ENCODE data around the gene RIMS3.
"Not testable (repeated sequence)": the region's sequence is repeated elsewhere in the genome, so short reads cannot be mapped to it uniquely, and the experiment has no call there.

Gene RIMS3

DNA sequence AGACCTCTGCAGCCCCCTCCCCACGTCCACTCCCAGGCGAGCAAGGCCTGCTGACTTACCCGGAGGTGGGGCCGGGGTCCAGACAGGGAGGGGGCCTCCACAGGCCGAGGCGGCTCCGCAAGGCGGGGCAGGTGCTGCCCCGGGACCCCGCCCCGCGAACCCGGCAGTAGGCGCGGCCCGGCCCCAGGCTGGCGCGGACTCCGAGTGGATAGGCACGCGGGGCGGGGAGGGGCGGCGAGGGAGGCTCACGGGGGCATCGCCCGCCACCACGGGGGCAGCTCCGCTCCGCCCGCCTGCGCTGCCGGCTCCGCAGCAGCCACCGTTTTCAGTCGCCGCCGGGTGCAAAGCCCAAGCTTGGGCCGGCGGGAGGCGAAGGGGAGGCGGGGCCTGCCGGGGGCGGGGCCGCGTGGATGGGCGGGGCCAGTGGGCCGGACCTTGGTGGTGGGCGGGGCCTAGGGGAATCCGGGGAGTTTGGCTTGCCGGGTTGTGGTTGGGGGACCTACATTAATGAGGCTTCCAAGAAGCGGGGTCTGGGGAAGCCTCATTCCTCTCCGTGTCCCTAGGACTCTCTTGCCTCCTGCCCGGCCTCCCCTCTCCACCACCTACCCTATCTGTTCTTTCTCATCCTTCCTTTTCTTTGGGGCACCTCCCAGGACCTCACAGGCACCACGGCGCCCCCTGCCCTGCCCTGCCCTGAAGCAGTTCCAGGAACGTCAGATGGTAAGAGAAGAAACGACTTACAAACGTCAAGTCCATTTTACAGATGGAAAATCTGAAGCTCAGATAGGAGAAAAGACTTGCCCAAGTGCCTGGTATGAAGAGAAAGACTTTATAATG lies at the start of gene RIMS3:
RIMS3 (minus strand) TSS at position 348 of the 837 bp plus-strand sequence. CDS start 23,757 bp downstream, outside the sequence.
- peak; percentile 81 to 88 for DNase-seq

DNA sequence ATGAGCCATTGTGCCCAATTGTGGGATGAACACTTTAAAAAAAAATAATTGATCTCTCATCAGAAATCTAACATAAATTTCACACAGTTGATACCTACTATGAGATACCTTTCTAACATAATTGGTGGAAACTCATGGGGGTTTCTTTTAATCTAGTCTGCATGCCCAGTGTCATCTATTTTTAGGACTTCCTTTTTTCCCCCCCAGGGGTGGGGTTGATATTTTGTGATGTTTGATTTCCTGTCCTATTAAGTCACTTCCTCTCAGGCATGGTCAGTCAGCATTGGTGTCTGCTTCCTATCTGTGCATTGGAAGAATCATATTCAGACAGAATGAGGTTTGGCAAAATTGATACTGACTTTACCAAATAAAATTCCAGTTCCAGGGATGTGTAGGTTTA lies 47.5 kb upstream of the RIMS3 start:
- peak; percentile 63 to 76 for DNase-seq

DNA sequence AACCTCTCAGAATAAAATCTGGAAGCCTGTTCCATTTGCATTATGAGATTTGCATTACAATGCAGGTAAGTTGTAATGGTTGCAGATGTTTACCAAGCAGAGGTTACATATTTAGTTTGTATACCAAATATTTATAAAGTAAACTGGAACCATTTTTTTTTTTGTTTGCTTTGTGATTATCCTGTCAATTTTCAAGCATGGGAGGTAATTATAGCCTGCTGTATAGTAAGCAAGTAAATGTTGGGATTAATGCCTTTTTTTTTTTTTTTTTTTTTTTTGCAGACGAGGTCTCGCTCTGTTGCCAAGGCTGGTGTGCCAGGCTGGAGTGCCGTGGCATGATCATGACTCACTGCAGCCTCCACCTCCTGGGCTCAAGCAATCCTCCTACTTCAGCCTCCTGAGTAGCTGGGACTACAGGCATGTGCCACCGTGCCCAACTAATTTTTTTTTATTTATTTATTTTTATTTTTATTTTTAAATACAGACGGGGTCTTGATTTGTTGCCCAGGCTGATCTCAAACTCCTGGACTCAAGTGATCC lies 47.0 kb upstream of the RIMS3 start:
- DNase-seq = no peak

DNA sequence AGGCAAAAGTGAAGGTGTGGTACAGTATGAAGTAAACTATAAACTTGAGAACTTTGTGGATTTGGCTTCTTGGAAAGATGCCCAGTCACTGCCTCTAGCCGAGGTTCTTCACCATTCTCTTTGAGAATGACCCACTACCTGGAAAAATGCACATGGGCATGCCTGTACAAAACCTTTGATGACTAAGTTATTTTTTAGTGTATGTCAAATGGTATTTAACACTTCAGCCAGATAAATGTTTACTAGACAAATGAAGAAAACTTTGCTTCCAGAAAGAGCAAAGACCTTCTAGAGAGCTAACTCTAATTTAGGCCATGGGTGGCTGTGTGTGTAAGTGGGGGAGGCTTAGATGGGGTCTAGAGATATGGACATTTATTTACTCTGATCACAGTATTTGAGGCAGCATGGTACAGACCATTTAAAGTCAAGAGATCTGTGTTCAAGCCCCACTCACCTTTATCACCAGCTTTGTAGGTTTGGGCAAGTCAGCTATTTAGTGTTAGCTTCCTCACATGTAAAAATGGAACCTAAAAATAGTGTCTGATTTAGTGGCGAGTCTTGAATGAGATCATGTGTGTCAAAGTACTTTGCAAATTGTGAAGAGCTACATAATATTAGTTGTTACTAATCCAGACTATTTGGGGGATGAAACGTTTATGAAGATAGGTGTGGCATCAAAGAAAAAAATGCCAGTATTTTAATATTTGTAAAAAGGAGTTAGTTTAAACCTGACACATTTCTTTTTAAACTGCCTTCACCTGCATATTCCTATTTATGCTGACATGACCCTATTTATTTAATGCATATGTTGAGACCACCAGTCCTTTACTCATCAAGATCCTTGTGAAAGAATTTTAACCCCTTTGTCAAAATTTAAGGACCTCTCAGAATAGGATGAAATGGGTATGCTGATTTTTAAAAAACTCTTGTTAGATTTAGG lies 46.3 kb upstream of the RIMS3 start:
- DNase-seq = no peak

DNA sequence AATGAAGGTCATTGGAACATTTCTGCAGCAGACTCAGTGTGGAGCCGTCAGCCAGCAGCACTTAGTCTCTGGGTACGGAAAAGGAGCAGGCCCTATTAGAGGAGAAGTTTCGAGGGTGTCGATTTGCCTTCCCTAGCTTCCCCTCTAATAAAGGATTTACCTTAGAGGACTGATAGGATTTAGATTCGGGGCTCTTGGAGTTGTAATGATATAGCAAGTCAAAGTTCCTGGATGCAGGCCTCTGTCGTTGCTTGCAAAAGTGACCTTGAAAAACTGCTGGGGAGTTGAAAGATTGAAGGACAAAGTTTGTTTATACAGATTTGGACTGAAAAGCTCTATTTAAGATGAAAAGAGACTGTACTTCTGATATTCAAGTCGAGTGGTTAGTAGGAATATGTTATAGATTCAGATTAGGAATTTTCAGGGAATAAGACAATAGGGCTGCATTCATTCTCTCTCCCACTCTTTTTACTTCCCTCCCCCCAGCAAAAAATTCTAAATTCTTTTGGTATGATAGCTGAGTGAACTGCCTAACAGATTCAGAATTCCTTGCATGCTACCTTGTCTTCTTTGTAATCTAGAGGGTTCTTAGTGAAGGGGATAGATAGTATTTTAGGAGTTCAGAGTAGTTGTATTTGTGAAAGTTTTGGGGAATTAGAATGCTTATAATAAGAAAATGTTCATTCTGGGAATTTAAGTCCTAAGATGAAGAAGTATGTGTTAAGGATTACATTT lies 45.3 kb upstream of the RIMS3 start:
- no peak for DNase-seq

DNA sequence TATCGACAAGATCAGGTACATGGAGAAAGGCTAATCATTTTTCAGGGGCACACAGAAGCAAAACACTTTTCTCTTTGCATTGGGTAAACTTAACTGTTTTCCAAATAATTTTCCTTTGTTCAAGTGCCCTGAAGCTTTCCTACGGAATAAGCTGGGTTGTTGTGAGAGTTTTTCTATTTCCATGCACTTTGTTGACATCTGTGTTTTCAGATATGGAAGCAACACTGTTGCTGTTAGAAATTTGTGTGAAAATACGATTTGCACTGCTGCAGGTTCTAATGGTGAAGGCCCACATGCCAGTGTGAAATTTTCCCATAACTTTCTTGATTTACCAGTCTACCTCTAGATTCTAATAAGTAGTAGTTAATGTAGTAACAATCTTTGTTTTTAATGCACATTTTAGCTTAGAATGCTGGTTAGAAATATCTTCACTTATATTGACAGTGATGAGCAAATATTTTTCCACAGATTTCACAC lies 44.4 kb upstream of the RIMS3 start:
- no peak for DNase-seq

DNA sequence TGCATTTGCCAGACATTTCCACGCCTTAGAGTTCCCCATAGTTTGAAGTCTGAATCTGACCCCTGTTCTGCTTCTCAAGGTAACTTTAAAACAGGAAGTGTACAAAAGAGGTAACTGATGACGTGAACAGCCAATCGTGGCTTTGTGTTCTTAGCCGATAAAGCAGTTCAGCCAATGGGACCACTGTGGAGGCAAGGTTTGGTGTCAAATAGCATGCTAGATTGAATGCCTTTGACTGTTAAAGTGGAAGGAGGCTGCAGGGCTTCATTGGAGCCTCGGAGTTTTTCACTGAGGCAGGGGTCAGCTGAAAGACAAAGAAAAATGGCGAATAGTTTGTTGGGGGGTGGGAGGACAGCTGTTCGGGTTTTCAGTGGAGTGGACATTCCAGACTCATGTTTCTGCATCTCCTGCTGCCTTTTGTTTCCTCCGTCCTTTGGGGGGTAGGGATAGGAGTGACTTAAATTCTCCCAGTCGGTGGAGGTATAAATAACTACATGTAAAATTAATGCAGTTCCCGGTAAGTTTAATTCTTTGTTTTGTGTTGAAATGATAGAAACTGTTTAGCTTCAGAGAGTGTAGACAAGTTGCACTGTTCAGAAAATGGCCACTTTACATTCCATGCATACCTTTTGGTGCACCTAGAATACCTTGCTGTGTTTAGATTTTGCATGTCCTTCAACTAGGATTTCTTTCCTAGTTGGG lies 43.8 kb upstream of the RIMS3 start:
- DNase-seq = peak; percentile 85 to 87

DNA sequence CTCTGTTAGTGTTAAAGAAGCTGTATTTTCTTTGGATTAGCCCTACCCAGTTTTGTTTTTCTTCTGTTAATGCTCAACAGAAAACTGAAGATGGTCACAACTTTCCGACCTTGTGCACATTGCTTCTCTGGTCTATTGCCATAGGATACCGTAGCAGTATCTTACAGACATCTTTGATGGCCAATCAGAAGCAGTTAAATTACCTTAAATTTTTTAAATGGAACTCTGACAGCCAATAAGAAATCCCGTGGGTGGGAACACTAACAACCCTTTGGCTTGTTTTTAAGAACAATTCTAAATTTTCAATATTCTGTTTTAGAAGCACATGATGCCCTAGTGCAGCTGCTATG lies 43.2 kb upstream of the RIMS3 start:
- DNase-seq = peak in 1 of 2 donors; percentile 72

DNA sequence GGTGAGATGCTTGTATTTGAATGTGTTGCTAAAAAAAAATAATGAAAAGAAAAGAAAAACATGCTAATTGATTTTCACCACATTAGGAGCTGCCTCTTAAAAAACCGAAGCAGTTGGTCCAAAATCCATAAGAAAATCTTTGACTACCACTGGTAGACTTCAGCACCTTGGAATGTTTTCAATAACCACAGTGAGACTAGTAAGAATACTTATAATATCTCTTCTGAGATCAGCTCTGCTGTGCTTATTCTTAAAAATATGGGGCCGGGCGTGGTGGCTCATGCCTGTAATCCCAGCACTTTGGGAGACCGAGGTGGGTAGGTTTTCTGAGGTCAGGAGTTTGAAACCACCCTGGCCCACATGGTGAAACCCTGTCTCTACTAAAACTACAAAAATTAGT lies 41.1 kb upstream of the RIMS3 start:
- no peak for DNase-seq

DNA sequence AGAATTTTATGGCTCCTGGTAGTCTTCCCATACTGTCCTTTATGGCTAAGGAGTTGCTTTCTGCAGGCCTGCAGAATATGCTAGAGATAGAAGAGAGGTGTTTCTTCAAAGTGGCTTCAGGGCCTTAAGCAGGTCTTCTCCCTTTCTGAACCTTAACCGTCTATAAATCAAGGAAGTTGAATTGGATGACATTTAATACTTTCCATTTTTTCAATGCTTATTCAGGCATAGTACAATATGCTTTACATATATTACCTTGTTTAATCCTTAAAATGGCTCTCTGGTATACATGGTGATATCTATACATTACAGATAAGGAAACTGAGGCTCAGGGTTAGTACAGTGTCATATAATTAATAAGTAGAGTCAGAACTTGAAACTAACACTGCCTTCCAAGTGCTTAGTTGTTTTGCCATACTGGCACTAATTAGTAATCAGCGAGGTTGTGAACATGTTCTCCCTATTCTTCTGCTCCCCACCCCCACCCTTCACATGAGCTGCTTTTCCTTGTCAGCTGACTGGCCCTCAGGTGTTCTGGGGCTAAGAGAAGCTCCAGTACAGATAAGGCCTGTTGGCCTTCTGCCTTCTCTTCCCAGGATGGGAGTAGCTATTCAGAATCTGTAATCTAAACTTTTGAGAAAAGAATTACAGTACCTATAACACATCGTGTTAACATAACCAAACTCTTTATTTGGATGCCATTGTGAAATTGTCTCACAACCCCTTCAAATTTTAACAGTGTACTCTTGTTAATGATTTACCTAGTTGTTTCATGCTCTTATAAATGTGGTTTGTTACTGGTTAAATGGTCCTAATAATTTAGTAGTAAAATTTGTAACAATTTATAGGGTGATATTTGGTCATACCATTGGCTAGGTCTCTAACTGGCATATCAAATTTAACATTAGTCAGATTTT lies 39.6 kb upstream of the RIMS3 start:
- no peak for DNase-seq

DNA sequence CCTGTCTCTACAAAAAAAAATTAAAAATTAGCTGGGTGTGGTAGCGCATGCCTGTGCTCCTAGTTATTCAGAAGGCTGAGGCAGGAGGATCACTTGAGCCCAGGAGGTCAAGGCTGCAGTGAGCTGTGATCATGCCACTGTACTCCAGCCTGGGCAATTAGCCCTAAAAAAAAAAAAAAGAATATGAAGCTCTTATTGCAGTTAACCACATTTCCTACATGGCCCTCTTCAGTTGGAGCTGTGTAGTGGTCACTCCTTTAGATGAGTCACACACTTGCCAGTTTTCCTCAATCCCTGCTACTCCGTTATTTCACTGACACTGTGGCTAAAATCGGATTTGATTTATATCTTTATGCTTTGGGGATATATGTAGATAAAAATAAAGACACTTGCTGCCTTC lies 37.8 kb upstream of the RIMS3 start:
- no peak for DNase-seq

DNA sequence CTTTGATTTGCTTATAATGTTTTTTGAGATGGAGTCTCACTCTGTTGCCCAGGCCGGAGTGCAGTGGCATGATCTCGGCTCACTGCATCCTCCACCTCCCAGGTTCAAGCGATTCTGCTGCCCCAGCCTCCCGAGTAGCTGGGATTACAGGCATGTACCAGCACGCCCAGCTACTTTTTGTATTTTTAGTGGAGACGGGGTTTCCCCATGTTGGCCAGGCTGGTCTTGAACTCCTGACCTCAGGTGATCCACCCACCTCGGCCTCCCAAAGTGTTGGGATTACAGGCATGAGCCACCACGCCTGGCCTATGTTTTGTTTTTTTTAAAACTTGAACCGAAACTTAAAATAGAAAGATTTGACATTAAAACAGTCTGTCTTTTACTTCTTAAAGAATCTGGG lies 37.3 kb upstream of the RIMS3 start:
- not testable (repeated sequence) for DNase-seq

DNA sequence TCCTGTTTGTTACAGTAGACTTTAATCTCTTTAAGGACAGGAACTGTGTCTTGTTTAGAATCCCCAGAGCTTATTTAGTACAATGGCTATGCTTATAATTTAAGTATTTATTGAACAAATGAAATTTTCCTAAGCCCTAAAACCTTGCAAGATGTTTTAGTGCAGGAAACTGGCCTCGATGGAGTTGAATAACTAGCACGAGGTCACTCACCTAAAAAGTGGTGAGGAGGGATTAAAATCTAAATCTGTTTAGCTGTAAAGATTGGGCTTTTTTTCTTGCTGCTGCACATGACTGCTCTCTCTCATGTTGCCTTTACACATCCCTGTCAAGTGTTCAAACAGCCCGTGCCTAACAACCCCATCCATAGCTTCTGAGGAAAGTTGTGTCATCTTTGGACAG lies 36.2 kb upstream of the RIMS3 start:
- no peak for DNase-seq

DNA sequence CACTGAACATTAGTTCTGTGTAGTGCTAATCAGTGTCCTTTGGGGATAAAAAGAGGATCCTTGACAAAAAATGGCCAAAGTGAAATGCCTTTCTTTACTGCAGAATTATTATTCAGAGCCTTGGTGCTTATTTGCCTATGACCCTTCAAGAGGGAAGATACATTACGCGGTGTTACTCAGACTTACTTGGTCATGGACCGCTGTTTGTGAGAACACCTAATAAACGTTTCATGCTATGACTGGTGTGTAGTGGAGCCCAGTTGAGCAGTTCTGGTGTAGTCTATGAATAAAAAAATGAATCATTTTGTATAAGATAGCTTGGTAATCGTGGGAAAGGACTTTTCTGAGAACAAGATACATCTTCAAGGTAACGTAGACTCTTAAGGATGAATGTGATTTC lies 34.3 kb upstream of the RIMS3 start:
- no peak for DNase-seq

DNA sequence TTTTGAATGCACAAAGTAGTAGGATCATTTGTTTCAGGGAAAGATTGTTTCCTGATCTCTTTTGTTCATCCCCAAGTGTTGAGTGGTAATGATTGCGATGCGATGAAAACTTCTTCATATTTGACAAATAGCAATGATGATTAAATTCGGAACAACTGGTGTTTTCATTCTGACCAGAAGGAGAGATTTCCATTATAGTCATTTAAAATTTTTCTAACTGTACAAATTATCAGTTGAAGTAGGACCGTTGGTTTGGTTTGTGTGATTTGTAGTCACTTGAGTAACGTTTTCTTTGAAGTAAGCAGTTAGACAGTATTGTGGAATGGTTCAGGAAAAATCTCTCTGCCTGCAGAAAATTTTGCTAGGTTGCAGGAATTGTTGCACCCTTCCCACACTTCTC lies 32.0 kb upstream of the RIMS3 start:
- no peak for DNase-seq

DNA sequence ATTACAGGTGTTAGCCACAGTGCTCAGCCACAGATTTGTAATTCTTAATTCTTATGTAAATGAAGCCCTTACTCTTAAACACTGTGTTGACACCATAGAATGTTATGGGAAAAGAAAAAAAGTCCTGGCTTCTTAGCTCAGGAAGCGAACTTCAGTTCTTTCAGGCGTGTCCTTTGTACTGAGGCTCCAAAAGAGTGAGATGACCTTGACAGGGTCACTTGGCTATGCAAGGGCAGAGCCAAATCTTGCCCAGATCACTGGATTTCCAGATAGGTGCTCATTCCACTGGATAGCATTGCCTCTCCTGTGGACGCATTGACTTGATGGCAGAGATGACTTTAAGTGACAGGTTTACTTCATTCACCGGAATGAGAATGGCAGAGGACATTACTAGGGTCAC lies 30.8 kb upstream of the RIMS3 start:
- DNase-seq = no peak

DNA sequence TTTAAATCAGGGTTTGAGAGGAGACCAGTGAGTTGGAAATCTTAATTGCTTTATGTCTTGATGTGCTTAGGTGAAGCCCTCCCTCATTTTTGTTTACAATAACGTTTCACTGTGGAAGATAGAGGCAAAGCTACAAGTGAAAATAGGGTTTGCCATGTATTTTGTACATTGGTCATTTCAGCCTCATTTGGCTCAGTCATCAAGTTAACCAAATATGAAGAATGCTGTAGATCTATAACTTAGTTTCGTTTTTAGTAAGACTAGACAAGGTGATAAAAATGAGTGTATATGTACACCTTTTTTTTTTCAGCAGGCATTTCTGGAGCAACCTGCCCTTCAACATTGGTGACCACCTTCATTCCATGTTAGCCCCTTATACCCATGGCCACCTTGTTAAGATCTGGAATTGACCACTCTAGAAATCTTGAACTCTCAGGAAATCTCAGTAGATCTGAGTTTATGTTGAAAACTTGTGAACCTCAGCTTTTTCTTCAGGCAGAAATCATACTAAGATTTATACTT lies 28.9 kb upstream of the RIMS3 start:
- no peak for DNase-seq

DNA sequence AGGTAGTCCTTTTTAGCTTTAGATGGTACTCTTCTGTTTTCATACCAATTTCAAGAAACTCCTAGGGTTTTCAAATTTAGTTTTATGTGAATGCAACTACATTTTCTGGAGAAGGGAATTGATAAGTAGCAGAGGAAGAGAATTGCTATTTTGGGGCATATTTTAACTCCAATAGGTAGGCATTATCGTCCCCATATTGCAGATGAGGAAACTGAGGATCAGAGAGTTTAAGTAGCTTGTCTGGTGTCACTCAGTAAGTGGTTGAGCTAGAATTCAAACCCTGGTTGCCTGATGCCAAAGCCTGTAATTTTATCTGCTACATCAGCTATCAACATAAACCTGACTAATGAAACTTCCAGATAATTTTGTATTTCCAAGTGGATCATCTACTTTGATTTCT lies 27.9 kb upstream of the RIMS3 start:
- DNase-seq = no peak

DNA sequence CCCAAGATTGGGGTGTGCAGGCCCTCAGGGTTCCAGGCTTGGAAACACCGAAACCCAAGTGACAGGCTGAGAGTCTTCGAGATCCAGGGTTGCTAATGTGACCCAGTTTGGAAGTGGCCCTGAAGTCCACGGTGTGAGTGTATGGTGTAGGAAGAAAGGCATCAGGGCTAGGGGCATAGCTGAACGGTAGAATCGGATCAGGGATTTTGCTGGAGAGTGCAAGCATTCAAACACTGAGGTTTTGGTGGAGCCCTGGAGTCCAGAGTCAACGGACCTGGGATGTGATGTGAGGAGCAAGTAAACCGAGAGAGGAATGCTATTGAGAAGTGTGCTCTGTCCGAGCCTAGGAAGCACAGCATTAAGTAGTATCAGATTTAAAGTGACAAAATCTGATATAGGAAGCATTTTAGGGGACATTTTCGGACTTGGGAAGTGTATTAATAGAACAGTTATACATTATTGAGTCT lies 27.0 kb upstream of the RIMS3 start:
- no peak for DNase-seq
